GM15510 (cell line): Measurements from ENCODE around the gene PHAF1.

Experiments
- POLR2A ChIP-seq: IDR thresholded peaks from 3 replicates; pipeline ENCODE4 v1.6.1; 2011; ENCODE audit warnings: borderline replicate concordance; ENCODE audit not compliant: insufficient read length; ENCODE audit errors: extremely low read depth

PHAF1 gene

GRCh38 chr16:67148656-67149275, 39.0 kb downstream of the PHAF1 start:
- no peak for TF ChIP-seq POLR2A

DNA sequence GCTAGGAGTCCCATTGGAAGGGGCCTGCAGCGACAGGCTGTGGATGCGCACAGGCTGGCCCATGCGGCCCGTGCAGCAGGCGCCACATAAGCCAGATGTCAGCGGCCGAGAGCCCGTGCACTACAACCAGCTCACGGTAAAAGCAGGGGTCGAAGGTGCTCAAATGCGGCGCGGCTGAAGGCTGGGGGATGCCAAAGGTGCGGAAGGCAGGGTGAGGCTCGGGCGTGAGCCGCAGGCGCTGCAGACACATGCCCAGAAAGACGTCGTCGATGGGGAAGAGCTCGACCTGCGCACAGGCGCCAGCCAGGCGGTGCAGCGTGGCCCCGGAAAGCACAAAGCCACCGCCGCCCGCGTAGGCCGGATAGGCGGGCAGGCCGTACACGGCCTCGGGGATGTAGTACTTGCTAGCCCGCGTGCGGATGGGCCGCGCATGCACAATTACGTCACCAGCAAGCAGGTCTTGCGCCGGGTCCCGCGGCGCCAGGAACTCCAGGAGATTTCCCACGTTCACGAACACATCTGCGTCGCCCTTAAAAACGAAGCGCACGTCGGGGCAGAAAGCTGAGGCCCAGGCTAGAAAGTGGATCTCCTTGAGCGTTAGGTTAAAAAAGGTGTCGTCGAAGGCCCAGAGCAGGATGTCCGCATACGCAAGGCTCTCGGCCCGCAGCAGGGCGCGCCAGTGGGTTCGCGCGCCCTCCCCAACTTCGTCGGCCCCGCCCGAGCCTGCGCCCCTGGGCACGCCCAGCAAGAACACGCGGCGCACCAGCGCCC, 39.7 kb downstream of the PHAF1 start:
- TF ChIP-seq POLR2A = no peak

GRCh38 chr16:67150047-67150832, 40.5 kb downstream of the PHAF1 start:
- TF ChIP-seq POLR2A = no peak

GRCh38 chr16:67150833-67151396, 41.2 kb downstream of the PHAF1 start, which contains the start of gene B3GNT9:
Gene B3GNT9 (minus strand): TSS chr16:67150998. CDS start chr16:67150485, 513 bp downstream.
- TF ChIP-seq POLR2A = peak; percentile 28

DNA sequence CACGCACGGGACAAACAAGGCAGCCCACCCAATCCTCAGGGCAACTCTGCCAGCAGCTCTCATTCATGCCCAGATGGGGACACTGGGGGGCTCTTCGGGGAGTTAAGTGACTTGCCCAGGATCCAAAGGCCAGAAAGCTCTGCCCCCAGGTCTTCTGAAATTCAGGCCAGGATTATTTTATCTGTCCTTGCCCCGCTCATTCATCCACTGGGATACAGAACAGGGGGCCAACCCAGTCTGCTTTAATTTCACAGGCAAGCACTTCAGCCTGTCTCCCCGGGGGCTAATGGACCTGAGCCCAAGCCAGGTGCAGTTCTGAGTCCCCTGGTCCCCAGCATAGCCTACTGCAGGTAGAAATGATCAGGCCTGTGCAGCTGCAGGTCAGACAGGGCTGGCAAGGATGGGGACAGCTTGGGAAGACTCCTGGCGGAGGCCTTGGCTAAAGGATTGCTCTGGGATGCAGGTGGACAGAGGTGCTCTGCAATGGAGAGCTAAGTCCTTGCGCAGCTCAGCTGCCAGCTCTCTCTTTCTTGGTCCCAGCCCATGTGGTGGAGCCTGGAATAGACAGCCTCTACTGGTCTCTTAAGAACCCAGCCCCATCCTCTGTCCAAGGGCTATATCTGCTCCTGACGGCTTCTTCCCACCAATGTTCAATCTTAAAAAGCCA, 41.8 kb downstream of the PHAF1 start:
- TF ChIP-seq POLR2A = no peak

GRCh38 chr16:67154578-67155294, 45.0 kb downstream of the PHAF1 start:
- TF ChIP-seq POLR2A = no peak

DNA sequence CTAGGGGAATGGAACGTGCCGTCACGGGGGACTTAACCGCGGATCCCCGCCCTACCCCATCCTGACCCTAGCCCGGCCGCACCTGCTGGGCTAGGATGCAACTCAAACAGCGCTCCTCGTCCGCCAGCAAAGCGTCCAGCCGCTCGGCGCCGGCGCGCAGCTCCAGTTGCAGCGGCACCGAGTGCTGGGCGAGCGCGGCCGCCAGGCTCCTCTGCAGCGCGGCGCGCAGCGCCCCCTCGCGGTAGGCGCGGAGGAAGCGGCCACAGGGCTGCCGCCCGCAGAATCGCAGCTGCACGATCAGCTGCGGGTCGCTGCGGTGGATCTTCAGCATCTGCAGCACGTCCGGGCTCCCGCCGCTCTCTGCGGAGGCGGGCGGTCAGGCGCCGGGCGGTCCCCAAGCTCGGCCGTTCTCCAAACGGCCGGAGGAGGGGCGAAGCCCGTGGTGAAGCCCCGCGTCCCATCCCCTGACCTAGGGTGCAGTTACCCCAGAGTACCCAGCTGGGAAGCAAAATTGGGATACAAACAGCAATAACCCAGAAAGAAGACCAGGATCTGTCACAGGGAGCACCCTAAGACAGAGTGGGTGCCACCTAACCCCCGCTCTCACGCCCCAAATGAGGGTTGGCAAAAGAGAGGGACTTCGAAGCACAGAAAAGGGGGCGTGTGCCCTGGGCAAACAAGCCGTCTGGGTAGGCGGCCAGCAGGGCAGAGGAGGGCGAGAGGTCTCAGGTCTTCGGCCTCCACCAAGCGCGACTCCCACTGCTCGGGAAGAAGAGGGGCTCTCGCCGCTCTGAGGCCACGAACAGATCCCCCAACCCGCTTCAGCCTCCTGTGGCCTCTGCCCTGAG, 45.8 kb downstream of the PHAF1 start:
- no peak for TF ChIP-seq POLR2A

GRCh38 chr16:67156143-67156844, 46.6 kb downstream of the PHAF1 start:
- TF ChIP-seq POLR2A = no peak

GRCh38 chr16:67157106-67157748, 47.5 kb downstream of the PHAF1 start:
- no peak for TF ChIP-seq POLR2A

GRCh38 chr16:67157892-67158635, 48.3 kb downstream of the PHAF1 start:
- TF ChIP-seq POLR2A = no peak
